Right cardiac atrium (tissue), 5 donors: Measurements from ENCODE around the gene TREML1. TPM values are rescaled to one million over a fixed set of nuclear protein-coding genes. Genes with fewer than 3 reads are reported as not detected.

Experiments used
- polyA plus RNA-seq: library from polyadenylated mRNA; stranded (reverse); fragments of 200-250 nt; gene quantifications from one replicate; pipeline ENCODE4 v1.2.3, GENCODE V29; 2013
- total RNA-seq, 4 donors: library from RNA; stranded (reverse); fragmentation: NEBNext Ultra II Directional; extraction: Animal tissue kit (Norgen Biotek cat#: 25700); gene quantifications; one replicate each; pipeline ENCODE4 v1.2.1, GENCODE V29; 2021
- donor health status: healthy with polysubstance abuse.
- donor health status: DM: no; HTN: yes; CAD: no.
- donor health status: DM: no; HTN: no; CAD: no.
- donor health status: DM: no; HTN: yes; CAD: no; lungs with severe emphysema.
- donor health status: DM: yes; HTN: yes; CAD: no.

Gene TREML1
- total and polyA plus RNA-seq, 5 donors, result 0.14 to 0.39 TPM; not detected in 3

Other genes starting within 250 kb of the TREML1 start
- gene UNC5CL, start 115.1 kb downstream of the TREML1 start, total RNA-seq, result under 1 TPM; 0.46 to 0.85 (median 0.75) TPM
- gene UNC5CL, start 115.1 kb downstream of the TREML1 start, polyA plus RNA-seq, result 0.68 TPM
- not detected for gene TSPO2, start 111.9 kb downstream of the TREML1 start, total RNA-seq
- not detected for gene TSPO2, start 111.9 kb downstream of the TREML1 start, polyA plus RNA-seq
- gene APOBEC2, start 101.1 kb downstream of the TREML1 start, total RNA-seq, result 100 to 1,000 TPM in 2 of 4 donors, 10 to 100 TPM in 2; 80.1 to 118 (median 91.6) TPM
- gene APOBEC2, start 101.1 kb downstream of the TREML1 start, polyA plus RNA-seq, result 137 TPM
- gene OARD1, start 82.0 kb downstream of the TREML1 start, total RNA-seq, result 10 to 100 TPM; 15.1 to 23.7 (median 18.6) TPM
- 27.8 TPM for gene OARD1, start 82.0 kb downstream of the TREML1 start, polyA plus RNA-seq
- 10 to 100 TPM; 11.0 to 13.8 (median 11.8) TPM for gene NFYA, start 81.4 kb downstream of the TREML1 start, total RNA-seq
- 6.1 TPM for gene NFYA, start 81.4 kb downstream of the TREML1 start, polyA plus RNA-seq
- 1 to 10 TPM; 2.2 to 4.1 (median 2.4) TPM for gene TREM2, start 8.8 kb upstream of the TREML1 start, total RNA-seq
- 1.2 TPM for gene TREM2, start 8.8 kb upstream of the TREML1 start, polyA plus RNA-seq
- under 1 TPM in 1 of 4 donors, not detected in 3; 0.15 TPM for gene TREML2, start 46.8 kb upstream of the TREML1 start, total RNA-seq
- gene TREML2, start 46.8 kb upstream of the TREML1 start, polyA plus RNA-seq, result 0.02 TPM
- not detected for gene TREML4, start 74.0 kb upstream of the TREML1 start, total RNA-seq
- gene TREML4, start 74.0 kb upstream of the TREML1 start, polyA plus RNA-seq, result not detected
- 1 to 10 TPM in 3 of 4 donors, under 1 TPM in 1; 0.46 to 2.3 (median 1.3) TPM for gene TREM1, start 132.3 kb upstream of the TREML1 start, total RNA-seq
- 1.1 TPM for gene TREM1, start 132.3 kb upstream of the TREML1 start, polyA plus RNA-seq
- gene NCR2, start 181.3 kb upstream of the TREML1 start, total RNA-seq, result not detected
- not detected for gene NCR2, start 181.3 kb upstream of the TREML1 start, polyA plus RNA-seq